Measurements from ENCODE around the gene FAM161B. TPM values are rescaled to one million over a fixed set of nuclear protein-coding genes. Genes with fewer than 3 reads are reported as not detected.

The FAM161B gene
- total RNA-seq, 2 donors from 2014 or later = 0.97 to 1.3 TPM

- H3K4me1 ChIP-seq (ENCODE audit: control insufficient read depth, insufficient read depth, low read length) = no peaks in the 10 kb centered on the region
- Mint-ChIP-seq H3K4me3 (peak within 1 kb of the TSS; percentile 85), H3K4me1 (peaks cover 19% of the 10 kb centered on the region), H3K27me3 (ENCODE audit: insufficient read depth) (no peaks in the 10 kb centered on the region), H3K36me3 (ENCODE audit: low read depth) (peaks cover 4% of the 10 kb centered on the region), H3K27ac (peak within 1 kb of the TSS; percentile 94), H3K9me3 (no peaks in the 10 kb centered on the region)
- H3K4me3 ChIP-seq (ENCODE audit: low read length) = peak within 1 kb of the TSS; percentile 99
- H3K27ac ChIP-seq (ENCODE audit: low read depth, low read length) = peak within 1 kb of the TSS; percentile 93
- H3K27me3 ChIP-seq (ENCODE audit: control insufficient read depth, insufficient read depth, low read length, poor library complexity, severe bottlenecking) = no peaks in the 10 kb centered on the region
- H3K9ac ChIP-seq (ENCODE audit: extremely low read depth, low read length, poor library complexity, severe bottlenecking) = peak within 1 kb of the TSS; percentile 95
- H3K36me3 ChIP-seq (ENCODE audit: control insufficient read depth, insufficient read depth, low read length) = peaks cover 6% of the 10 kb centered on the region
- no peak for TF ChIP-seq CTCF (conservative IDR thresholded peaks at IDR 0.05)
- 0% methylated on average over 6 to 65 of the region's 65 CpGs for WGBS, 2 experiments (ENCODE audit: insufficient coverage in 1 of 2, insufficient read length in 1 of 2)
- peak; percentile 92 for DNase-seq
- no peaks in the 10 kb centered on the region for H3K9me3 ChIP-seq (ENCODE audit: control insufficient read depth, low read length)
Measured at GRCh38 chr14:73886449-73887317, 63.2 kb downstream of the FAM161B start, which contains the start of gene ZNF410. Gene ZNF410, plus strand, starts transcription at chr14:73886859. Its CDS starts 5,317 bp downstream, at chr14:73892176.

- H3K9ac ChIP-seq (ENCODE audit: extremely low read depth, low read length, poor library complexity, severe bottlenecking) = no peak overlapping the region
- TF ChIP-seq CTCF (conservative IDR thresholded peaks at IDR 0.05) = no peak
- no peak overlapping the region for H3K27ac Mint-ChIP-seq
- no peak for DNase-seq
- H3K9me3 Mint-ChIP-seq = no peaks in the 10 kb centered on the region
- WGBS, 2 experiments (ENCODE audit: insufficient coverage in 1 of 2, insufficient read length in 1 of 2) = 91 to 100% methylated on average over 3 to 7 of the region's 8 CpGs
- H3K9me3 ChIP-seq (ENCODE audit: control insufficient read depth, low read length) = no peaks in the 10 kb centered on the region
- H3K36me3 ChIP-seq (ENCODE audit: control insufficient read depth, insufficient read depth, low read length) = peaks cover 3% of the 10 kb centered on the region
- no peaks in the 10 kb centered on the region for H3K27me3 ChIP-seq (ENCODE audit: control insufficient read depth, insufficient read depth, low read length, poor library complexity, severe bottlenecking)
- no peaks in the 10 kb centered on the region for H3K4me1 ChIP-seq (ENCODE audit: control insufficient read depth, insufficient read depth, low read length)
- H3K36me3 Mint-ChIP-seq (ENCODE audit: low read depth) = peaks cover 4% of the 10 kb centered on the region
- peak overlapping the region; percentile 85 for H3K4me3 Mint-ChIP-seq
- no peaks in the 10 kb centered on the region for H3K27me3 Mint-ChIP-seq (ENCODE audit: insufficient read depth)
- H3K27ac ChIP-seq (ENCODE audit: low read depth, low read length) = no peak overlapping the region
- H3K4me1 Mint-ChIP-seq = peaks cover 19% of the 10 kb centered on the region
- H3K4me3 ChIP-seq (ENCODE audit: low read length) = peak overlapping the region; percentile 99
Measured at GRCh38 chr14:73884438-73885190, 65.3 kb downstream of the FAM161B start.

Other genes with a start within 250 kb of the FAM161B start
- gene PNMA1, start 235.7 kb downstream of the FAM161B start, total RNA-seq = 10 to 100 TPM; 66.9 to 70.4 TPM
- gene PTGR2, start 98.3 kb downstream of the FAM161B start, total RNA-seq = 10 to 100 TPM in 1 of 2 donors, 1 to 10 TPM in 1; 7.7 to 21.5 TPM
- 10 to 100 TPM; 34.2 to 40.7 TPM for gene ZNF410, start 63.2 kb downstream of the FAM161B start, total RNA-seq
- gene COQ6, start 208 bp upstream of the FAM161B start, total RNA-seq = 10 to 100 TPM; 18.0 to 18.1 TPM
- gene ENTPD5, start 69.2 kb upstream of the FAM161B start, total RNA-seq = 10 to 100 TPM; 15.6 to 16.5 TPM
- 1 to 10 TPM; 2.6 to 2.9 TPM for gene BBOF1, start 69.3 kb upstream of the FAM161B start, total RNA-seq
- 10 to 100 TPM; 62.0 to 66.2 TPM for gene ALDH6A1, start 134.4 kb upstream of the FAM161B start, total RNA-seq
- gene LIN52, start 134.9 kb upstream of the FAM161B start, total RNA-seq = 10 to 100 TPM; 16.4 to 19.0 TPM

All from endodermal cell (in vitro differentiated cells).